ENCODE data around the gene PMPCA.

DNA sequence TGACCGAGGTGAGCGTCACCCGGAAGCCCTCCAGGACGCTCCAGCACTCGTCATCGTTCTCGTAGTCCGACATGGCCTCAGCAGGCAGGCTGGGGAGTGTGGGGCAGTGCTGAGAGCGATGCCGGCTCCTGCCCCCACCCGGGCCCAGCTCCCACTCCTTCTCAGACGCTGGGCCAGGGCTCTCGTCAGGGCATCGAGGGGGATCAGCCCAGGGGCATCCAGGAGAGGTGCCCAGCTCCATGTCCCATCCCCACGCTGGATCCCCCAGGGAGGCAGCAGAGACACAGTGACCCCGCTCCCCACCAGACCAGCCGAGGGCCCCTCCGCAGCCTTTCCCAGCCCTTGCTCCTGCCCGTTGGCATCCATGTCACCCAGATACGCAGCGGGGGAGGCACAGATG lies 38.5 kb upstream of the PMPCA start:
- TF ChIP-seq, protein P1, sequence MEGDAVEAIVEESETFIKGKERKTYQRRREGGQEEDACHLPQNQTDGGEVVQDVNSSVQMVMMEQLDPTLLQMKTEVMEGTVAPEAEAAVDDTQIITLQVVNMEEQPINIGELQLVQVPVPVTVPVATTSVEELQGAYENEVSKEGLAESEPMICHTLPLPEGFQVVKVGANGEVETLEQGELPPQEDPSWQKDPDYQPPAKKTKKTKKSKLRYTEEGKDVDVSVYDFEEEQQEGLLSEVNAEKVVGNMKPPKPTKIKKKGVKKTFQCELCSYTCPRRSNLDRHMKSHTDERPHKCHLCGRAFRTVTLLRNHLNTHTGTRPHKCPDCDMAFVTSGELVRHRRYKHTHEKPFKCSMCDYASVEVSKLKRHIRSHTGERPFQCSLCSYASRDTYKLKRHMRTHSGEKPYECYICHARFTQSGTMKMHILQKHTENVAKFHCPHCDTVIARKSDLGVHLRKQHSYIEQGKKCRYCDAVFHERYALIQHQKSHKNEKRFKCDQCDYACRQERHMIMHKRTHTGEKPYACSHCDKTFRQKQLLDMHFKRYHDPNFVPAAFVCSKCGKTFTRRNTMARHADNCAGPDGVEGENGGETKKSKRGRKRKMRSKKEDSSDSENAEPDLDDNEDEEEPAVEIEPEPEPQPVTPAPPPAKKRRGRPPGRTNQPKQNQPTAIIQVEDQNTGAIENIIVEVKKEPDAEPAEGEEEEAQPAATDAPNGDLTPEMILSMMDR (IDR thresholded peaks at IDR 0.05 in 2 of 3, conservative IDR thresholded peaks at IDR 0.05 in 1 of 3; ENCODE audit: borderline replicate concordance in 1 of 3, insufficient read depth in 1 of 3, low read depth in 2 of 3, low read length in 2 of 3): no peak
- TF ChIP-seq EZH2 (IDR thresholded peaks at IDR 0.05) (no peak), POLR2AphosphoS5 (IDR thresholded peaks at IDR 0.05; ENCODE audit: low read depth, low read length) (no peak), EZH2phosphoT487 (IDR thresholded peaks at IDR 0.05; ENCODE audit: borderline replicate concordance) (no peak), POLR2A (IDR thresholded peaks at IDR 0.05; ENCODE audit: borderline replicate concordance, extremely low read depth, insufficient read depth, insufficient read length) (no peak), JUND (IDR thresholded peaks at IDR 0.05) (no peak)
- TF ChIP-seq, protein P2, sequence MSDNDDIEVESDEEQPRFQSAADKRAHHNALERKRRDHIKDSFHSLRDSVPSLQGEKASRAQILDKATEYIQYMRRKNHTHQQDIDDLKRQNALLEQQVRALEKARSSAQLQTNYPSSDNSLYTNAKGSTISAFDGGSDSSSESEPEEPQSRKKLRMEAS (IDR thresholded peaks at IDR 0.05): no peak
